Esophagus squamous epithelium (tissue), 4 donors: ENCODE data around the gene AUTS2.

Experiments
- CTCF ChIP-seq, 6 experiments: fragments of 450-650 bp in 4 of 6; fragments of 200-600 bp in 2 of 6; sonication (generic) in 2 of 6; IDR thresholded peaks; one replicate each; pipeline ENCODE4 v1.5.1; 2016 to 2019; ENCODE audit warnings: antibody characterized with exemption in 6 of 6, mild to moderate bottlenecking in 4 of 6, moderate library complexity in 4 of 6
- POLR2A ChIP-seq, 4 donors: fragments of 450-650 bp; IDR thresholded peaks; one replicate each; pipeline ENCODE4 v1.6.1; 2017; ENCODE audit warnings: antibody characterized with exemption in 4 of 4, mild to moderate bottlenecking in 4 of 4, moderate library complexity in 3 of 4

- TF ChIP-seq CTCF (IDR thresholded peaks at IDR 0.05) (no peak), POLR2A (IDR thresholded peaks at IDR 0.05) (no peak)
Observed at GRCh38 chr7:70786076-70786475, 1187.8 kb downstream of the AUTS2 start.
